ENCODE measurements around the gene COPS9.

COPS9 gene

DNA sequence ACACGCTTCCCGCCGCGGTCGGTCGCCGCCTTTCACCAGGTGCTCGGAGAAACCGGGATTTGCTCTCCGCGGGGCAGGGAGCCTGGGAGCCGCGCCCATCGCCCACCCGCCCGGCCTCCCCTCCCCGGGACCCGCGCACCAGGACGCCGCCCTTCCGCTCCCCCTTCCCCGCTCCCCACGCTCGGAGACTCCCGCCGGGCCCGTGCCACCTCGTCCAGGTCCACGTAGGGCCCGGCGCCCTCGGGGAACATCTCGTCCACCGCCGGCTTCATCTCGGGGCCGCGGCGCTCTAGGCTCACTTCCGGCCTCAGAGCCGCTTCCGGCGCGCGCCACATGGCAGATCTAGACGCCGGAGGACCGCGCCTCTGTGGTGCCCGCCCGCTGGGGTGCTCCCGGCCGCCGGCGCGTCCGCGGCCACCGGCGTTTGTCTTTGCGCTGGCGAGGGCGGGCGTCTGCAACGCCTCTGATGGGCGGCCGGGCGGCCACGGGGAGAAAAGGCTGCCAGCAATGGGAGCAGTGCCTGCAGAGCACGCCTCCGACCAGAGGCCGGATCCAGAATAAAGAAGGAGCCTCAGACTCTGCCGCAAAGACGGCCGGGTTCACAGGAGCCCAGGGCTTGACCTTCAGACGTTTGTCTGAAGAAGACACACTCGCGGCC is at the start of gene COPS9:
Gene COPS9 (minus strand): TSS at position 293 of the 658 bp plus-strand sequence. CDS start 21 bp downstream, at position 272.
- peak within 1 kb of the TSS; percentile 67 for H3K4me3 ChIP-seq (ENCODE audit: low read depth, low read length)
- TF ChIP-seq, protein P1, sequence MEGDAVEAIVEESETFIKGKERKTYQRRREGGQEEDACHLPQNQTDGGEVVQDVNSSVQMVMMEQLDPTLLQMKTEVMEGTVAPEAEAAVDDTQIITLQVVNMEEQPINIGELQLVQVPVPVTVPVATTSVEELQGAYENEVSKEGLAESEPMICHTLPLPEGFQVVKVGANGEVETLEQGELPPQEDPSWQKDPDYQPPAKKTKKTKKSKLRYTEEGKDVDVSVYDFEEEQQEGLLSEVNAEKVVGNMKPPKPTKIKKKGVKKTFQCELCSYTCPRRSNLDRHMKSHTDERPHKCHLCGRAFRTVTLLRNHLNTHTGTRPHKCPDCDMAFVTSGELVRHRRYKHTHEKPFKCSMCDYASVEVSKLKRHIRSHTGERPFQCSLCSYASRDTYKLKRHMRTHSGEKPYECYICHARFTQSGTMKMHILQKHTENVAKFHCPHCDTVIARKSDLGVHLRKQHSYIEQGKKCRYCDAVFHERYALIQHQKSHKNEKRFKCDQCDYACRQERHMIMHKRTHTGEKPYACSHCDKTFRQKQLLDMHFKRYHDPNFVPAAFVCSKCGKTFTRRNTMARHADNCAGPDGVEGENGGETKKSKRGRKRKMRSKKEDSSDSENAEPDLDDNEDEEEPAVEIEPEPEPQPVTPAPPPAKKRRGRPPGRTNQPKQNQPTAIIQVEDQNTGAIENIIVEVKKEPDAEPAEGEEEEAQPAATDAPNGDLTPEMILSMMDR (IDR thresholded peaks at IDR 0.05; ENCODE audit: borderline replicate concordance, insufficient read depth, low read depth, low read length): no peak

DNA sequence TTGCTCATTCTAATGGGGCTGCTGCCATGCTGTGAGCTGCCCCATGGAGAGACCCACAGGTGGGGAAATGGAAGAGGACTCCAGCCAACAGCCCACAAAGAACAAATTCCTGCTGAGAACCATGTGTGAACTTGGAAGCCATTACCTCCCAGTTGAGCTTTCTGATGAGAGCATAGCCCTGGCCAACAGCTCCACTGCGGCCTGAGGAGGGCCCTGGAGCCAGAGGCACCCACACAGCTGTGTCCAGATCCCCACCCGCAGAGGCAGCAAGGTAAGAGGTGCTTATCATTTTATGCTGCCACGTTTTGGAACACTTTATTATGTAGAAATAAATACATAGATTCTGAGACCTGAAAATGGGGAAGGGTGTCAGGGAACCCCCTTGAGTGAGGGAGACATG is 48.6 kb upstream of the COPS9 start:
- TF ChIP-seq, protein P1 (IDR thresholded peaks at IDR 0.05; ENCODE audit: borderline replicate concordance, insufficient read depth, low read depth, low read length): no peak
- H3K4me3 ChIP-seq (ENCODE audit: low read depth, low read length): no peak overlapping the region

DNA sequence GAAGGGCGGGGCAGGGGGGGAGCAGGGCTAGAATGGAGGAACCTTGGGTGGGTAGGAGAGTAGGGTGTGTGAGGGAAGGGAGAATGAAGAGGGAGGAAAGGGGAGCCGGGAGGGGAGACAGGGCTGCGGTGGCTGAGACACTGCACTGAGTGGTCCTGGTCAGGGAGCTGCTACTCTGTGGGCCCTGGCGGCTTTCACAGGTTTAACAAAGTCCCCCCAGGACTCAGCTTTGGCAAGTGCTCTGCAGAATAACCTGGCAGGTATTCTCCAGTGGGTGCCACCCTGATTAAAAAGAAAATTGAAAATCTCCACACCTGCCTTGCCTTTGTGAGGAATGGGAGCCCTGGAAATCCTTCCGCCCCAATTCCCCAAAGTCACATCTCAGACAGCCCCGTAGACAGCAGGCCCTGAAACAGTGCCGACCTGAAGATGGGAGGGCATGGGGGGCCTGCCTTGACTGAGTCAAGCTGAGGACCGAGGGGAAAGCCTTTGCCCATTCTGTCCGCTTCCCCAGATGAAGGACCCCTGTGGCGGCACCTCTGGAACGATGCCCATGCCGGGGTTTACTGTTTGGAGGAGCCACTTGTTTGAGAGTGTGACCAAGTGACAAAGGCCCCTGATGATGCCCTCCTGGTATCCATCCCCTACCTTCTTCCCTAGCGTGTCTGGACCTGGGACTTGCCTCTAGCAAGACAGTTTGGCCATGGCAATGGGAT is 47.9 kb upstream of the COPS9 start:
- TF ChIP-seq, protein P1 (IDR thresholded peaks at IDR 0.05; ENCODE audit: borderline replicate concordance, insufficient read depth, low read depth, low read length): no peak
- H3K4me3 ChIP-seq (ENCODE audit: low read depth, low read length): no peak overlapping the region

DNA sequence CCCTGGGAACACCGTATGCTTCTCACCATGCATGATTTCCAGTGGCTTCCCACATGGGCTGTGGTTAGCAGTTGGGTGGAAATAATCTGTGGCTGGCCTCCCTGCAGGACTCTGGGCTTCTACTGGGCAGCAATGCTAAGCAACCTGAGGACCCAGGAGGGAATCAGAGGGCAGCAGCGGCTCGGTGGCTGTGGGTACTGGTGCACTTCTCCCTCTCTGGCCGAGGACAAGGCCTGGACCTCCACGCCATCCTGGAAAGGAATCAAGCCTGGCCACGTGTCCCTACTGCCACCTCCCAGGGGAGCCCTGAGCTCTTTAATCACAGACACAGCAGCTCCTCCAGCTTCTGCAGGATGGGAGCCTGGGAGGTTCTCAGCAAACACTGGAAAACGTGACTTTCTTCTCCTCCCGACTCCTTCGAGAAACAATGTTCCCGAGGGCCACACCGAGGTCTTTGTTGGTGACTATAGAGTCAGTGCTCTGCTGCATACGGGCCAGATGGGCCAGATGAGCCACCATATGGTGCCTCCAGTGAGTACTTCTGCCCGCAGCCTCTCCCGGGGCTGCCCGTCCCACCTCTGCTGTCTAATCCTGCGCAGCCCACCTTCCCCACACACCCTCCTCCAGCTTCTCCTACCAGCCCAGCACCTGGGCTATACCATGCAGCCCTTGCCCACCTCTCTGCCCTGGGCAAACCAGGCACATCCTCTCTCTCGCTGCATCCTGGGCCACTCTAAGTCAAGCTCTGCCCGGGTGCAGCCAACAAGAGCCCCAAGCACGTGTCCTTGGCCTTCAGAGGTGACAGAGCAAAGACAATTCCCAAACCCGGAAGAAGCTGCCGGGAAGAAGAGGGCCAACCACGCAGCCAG is 47.1 kb upstream of the COPS9 start:
- no peak overlapping the region for H3K4me3 ChIP-seq (ENCODE audit: low read depth, low read length)
- TF ChIP-seq, protein P1 (IDR thresholded peaks at IDR 0.05; ENCODE audit: borderline replicate concordance, insufficient read depth, low read depth, low read length): no peak

DNA sequence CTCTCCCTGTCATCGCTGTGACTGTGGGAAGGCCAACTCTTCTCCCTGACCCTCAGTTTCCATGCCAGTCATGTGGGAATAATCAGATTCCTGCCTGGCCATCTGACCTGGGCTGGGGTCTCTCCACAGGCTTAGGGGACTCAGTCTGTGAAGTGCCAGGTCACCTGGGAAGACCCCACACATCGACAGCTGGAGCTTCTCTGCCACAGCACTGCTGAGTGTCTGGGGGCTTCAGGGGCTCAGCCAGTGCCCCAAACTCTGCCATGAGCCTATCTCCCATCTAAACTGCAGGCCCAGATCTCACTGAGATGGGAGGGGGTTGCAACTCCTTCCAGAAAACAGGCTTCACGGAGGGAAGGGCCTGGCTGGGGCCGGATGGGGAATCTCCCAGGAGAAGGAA is 46.4 kb upstream of the COPS9 start:
- H3K4me3 ChIP-seq (ENCODE audit: low read depth, low read length): no peak overlapping the region
- TF ChIP-seq, protein P1 (IDR thresholded peaks at IDR 0.05; ENCODE audit: borderline replicate concordance, insufficient read depth, low read depth, low read length): no peak

DNA sequence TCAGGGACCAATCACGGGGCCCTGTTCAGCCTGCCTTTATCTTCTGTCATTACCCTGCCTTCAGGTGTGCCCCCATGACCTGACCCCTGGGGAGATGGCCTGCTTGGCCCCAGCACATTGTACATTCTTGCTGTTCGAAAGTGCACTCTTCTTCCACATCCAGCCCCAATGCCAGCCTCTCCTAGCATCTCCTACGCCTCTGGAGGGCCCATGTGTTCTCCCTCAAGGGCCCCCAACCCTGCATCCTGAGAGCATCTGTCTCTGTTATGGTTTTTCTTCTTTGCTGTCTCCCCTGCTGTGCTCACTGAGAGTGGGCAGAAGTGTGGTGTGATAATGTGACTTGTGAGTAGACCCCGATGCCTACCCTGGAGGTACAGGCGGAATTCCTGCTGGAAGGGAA is 45.9 kb upstream of the COPS9 start:
- TF ChIP-seq, protein P1 (IDR thresholded peaks at IDR 0.05; ENCODE audit: borderline replicate concordance, insufficient read depth, low read depth, low read length): no peak
- no peak overlapping the region for H3K4me3 ChIP-seq (ENCODE audit: low read depth, low read length)
